Activated T-cell treated with anti-CD3 and anti-CD28 coated beads, Interleukin-2, amount 50 U/mL, for 24 hours (primary cell): ENCODE data around the gene GSC.
A peak's percentile ranks its signal among the peaks of the same experiment; 100 is the strongest.
"Not testable (repeated sequence)": the region's sequence is repeated elsewhere in the genome, so short reads cannot be mapped to it uniquely, and the experiment has no call there.

Experiments used
- DNase-seq: peaks from one replicate; pipeline ENCODE4 v3.0.0-alpha.2; 2020
- H3K27ac Mint-ChIP-seq: 2 replicates; pipeline ENCODE4 v1.8.0; 2020; ENCODE audit warnings: mild to moderate bottlenecking, mixed read lengths
- H3K27me3 Mint-ChIP-seq: 2 replicates; pipeline ENCODE4 v1.8.0; 2020; ENCODE audit warnings: mixed read lengths
- H3K36me3 Mint-ChIP-seq: 2 replicates; pipeline ENCODE4 v1.8.0; 2020; ENCODE audit warnings: low read depth, mixed read lengths
- H3K4me1 Mint-ChIP-seq: 2 replicates; pipeline ENCODE4 v1.8.0; 2020; ENCODE audit warnings: low read depth, mixed read lengths
- H3K4me3 Mint-ChIP-seq: 2 replicates; pipeline ENCODE4 v1.8.0; 2020; ENCODE audit warnings: mild to moderate bottlenecking, moderate library complexity, mixed read lengths
- H3K9me3 Mint-ChIP-seq: 2 replicates; pipeline ENCODE4 v1.8.0; 2020; ENCODE audit warnings: mixed read lengths

The GSC gene

DNA sequence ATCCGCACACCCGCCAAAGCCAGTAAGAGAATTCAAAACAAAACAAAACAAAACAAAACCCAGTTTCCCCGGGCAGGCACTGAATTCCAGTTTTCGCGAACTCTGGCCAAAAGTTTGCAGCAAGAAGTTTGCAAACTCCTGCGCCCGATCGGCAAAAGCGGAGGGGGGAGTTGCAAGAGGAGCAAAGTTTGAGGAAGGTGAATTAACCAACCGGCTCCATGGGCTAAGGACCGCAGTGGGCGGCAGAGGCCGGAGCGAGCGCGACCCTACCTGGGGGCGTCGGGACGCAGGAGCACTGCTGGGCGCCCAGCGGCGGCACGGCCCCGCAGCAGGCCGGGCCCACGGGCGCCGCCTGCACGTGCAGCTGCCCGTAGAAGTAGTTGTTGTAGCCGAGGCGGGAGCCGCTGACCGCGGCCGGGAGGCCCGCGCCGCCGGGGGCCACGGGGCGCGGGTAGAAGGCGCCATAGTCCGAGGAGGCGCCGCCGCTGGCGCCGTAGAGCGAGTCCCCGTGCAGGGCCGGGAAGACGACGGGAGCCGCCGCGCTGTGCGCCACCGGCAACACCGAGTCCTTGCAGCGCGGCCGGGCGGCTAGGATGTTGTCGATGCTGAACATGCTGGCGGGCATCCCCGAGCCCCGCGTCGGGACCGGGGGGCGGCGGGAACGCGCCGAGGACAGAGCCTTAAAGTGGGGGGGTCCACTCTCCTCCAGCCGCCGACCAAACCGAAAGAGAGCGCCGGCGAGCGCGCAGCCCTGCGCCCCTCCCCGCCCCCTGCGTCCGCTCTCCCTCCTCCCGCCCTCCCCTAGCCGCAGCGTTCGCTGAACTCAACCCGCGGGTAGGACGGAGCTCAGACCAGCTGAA, at the start of gene GSC:
GSC (minus strand) TSS at position 723 of the 860 bp plus-strand sequence; CDS start at position 625, 98 bp downstream.
- Mint-ChIP-seq H3K4me3 (peak within 1 kb of the TSS; percentile 64), H3K36me3 (no peaks in the 10 kb centered on the region), H3K27me3 (peaks cover 94% of the 10 kb centered on the region), H3K9me3 (no peaks in the 10 kb centered on the region), H3K4me1 (peaks cover 14% of the 10 kb centered on the region), H3K27ac (peak within 1 kb of the TSS; percentile 11)
- DNase-seq, result no peak

DNA sequence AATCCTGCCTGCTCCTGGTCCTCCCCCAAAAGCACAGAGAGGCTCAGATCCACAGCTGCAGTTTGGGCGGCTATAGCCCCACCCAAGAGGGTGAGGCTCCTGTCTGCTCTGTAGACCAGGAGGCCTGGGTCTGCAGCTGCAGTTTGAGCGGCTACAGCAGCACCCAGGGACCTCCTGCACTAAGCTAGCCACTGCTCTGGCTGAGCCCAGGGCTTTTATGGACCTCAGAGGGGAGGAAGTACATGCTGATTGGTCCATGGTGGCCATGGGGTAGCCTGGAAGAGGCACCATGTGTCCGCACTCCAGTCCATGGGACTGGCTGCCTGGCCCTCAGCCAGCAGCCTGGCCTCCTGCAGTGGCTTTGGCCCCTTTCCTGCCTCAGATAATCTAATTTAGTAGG, 49.6 kb upstream of the GSC start:
- Mint-ChIP-seq H3K4me1 (no peaks in the 10 kb centered on the region), H3K4me3 (no peak overlapping the region), H3K36me3 (no peaks in the 10 kb centered on the region), H3K27me3 (peaks cover 19% of the 10 kb centered on the region), H3K9me3 (peaks cover 4% of the 10 kb centered on the region), H3K27ac (no peak overlapping the region)
- no peak for DNase-seq

DNA sequence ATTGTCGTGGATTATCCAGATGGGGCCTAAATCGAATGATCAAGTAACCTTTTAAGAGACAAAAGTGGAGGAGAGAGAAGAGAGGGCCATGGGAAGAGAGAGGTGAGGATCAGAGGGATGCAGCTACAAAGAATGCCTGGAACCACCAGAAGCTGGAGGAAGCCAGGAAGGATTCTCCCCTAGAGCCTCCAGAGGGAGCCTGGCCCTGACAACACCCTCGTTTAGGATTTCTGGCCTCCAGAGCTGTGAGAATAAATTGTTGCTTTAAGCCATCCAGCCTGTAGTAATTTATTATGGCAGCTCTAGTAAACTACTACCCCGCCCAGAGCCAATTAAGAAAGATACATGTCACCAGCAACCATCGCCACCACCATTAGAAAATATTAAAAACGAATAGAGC, 46.2 kb upstream of the GSC start:
- Mint-ChIP-seq H3K9me3 (no peaks in the 10 kb centered on the region), H3K36me3 (no peaks in the 10 kb centered on the region), H3K4me1 (no peaks in the 10 kb centered on the region), H3K27ac (no peak overlapping the region), H3K4me3 (no peak overlapping the region), H3K27me3 (peaks cover 25% of the 10 kb centered on the region)
- no peak for DNase-seq

DNA sequence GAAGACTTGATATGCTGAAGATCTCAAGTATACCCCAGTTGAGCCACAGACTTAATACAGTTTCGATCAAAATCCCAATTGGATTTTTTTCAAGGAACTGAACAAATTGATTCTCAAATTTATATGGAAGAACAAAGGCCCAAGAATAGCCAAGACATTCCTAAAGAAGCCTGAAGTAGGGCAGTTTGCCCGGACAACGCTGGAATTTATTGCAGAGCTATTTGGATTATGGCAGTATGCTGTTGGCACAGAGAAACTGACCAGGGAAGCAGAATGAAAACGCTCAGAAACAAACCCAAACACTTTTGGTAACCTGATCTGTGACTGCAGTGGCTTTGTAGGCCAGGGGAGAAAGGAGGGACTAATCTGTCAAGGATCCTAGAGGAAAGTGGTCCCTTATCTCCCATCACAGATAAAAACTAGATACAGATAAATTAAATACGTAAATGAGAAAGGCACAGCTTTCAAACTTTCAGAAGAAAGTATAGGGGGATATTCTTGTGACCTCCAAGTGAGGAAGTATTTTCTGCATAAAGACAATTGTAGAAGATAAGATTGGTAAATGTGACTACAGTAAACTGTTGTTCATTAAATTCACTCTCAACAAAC, 35.9 kb upstream of the GSC start:
- no peaks in the 10 kb centered on the region for H3K4me1 Mint-ChIP-seq
- no peak overlapping the region for H3K27ac Mint-ChIP-seq
- no peak overlapping the region for H3K4me3 Mint-ChIP-seq
- peaks cover 12% of the 10 kb centered on the region for H3K27me3 Mint-ChIP-seq
- no peak for DNase-seq
- no peaks in the 10 kb centered on the region for H3K36me3 Mint-ChIP-seq
- no peaks in the 10 kb centered on the region for H3K9me3 Mint-ChIP-seq

DNA sequence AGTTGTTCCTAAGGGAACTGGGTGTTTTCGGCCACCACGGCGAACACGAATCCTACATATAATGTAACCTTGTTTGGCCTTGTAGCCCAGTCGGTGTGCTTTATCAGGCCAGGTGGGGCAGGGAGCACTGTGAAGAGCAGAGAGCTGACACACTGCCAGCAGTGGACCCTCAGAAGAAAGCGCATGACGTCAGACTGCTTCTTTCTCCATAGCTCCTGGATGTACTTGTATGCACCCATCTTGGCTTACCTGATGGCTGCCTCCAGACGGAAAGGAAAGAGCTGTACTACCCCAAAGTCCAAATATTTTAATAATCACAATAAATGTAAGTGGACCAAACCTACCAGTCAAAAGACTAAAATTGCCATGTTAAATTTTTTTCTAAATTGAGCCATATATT, 31.3 kb upstream of the GSC start:
- Mint-ChIP-seq H3K9me3 (no peaks in the 10 kb centered on the region), H3K4me1 (no peaks in the 10 kb centered on the region)

DNA sequence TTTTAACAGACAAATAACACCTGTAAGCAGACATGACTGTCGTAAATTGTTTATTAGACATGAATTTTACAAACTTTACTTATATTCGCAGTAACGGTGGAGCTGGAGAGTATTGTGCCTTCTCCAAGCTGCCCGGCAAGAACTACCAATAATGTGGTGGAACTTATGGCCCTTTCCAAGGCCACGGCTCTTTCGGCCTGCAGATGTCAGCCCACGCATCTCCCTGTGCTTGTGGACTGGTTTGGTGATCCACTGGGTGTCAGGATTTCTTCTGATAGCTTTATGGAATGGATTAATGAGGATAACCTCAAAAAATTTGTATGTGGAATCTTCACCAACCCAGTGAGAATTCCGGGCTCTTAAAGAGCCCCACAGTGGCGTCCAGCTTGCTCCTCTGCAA, 30.9 kb upstream of the GSC start:
- H3K4me1 Mint-ChIP-seq, result not testable (repeated sequence)

More for the DNA sequence above, 31.3 kb upstream of the GSC start:
- H3K27ac Mint-ChIP-seq, result no peak overlapping the region
- H3K27me3 Mint-ChIP-seq, result peaks cover 5% of the 10 kb centered on the region
- DNase-seq, result no peak
- H3K36me3 Mint-ChIP-seq, result no peaks in the 10 kb centered on the region
- H3K4me3 Mint-ChIP-seq, result no peak overlapping the region

DNA sequence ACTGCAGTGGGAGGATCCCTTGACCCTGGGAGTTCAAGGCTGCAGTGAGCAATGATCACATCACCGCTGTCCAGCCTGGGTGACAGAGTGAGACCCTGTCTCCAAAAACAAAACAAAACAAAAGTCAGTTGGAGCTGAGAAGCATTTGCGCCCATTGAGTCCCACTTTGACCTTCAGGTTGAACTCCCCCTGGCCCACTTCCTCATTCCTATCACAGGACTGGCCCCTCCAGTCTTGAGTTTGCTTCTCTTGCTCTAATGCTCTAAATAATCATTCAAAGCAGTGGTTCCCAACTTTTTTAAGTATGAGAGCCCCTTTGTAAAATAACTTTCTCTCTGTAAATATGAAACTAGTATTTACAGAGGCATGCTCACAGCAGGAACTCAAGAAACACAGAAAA, 28.0 kb upstream of the GSC start:
- Mint-ChIP-seq H3K27me3 (peaks cover 20% of the 10 kb centered on the region), H3K36me3 (no peaks in the 10 kb centered on the region), H3K9me3 (no peaks in the 10 kb centered on the region), H3K4me3 (no peak overlapping the region), H3K4me1 (no peaks in the 10 kb centered on the region), H3K27ac (no peak overlapping the region)
- DNase-seq, result no peak

More for the DNA sequence above, 30.9 kb upstream of the GSC start:
- H3K27me3 Mint-ChIP-seq, H3K4me3 Mint-ChIP-seq, DNase-seq, H3K36me3 Mint-ChIP-seq, H3K27ac Mint-ChIP-seq, H3K9me3 Mint-ChIP-seq: not testable (repeated sequence)

DNA sequence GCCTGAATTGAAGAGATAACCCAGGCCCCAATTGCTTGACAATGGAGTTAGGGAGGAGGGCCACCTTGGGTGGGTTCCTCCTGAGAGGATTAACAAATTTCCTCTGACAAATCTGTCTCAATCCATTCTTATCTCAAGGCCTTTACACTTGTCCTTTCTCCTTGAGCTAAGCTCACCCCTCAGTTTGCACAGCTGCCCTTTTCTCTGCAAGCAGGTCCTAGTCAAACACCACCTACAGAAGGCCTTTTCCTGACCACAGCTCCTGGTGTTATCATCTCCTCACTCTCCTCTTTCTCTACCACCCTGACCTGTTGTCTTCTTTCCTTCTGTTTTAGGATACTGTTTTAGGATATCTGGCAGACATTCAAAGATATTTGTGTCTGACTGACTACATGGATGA, 26.4 kb upstream of the GSC start:
- DNase-seq, result no peak
- H3K4me1 Mint-ChIP-seq, result no peaks in the 10 kb centered on the region
- no peak overlapping the region for H3K4me3 Mint-ChIP-seq
- H3K27me3 Mint-ChIP-seq, result peaks cover 24% of the 10 kb centered on the region
- no peaks in the 10 kb centered on the region for H3K9me3 Mint-ChIP-seq
- H3K27ac Mint-ChIP-seq, result no peak overlapping the region
- no peaks in the 10 kb centered on the region for H3K36me3 Mint-ChIP-seq

DNA sequence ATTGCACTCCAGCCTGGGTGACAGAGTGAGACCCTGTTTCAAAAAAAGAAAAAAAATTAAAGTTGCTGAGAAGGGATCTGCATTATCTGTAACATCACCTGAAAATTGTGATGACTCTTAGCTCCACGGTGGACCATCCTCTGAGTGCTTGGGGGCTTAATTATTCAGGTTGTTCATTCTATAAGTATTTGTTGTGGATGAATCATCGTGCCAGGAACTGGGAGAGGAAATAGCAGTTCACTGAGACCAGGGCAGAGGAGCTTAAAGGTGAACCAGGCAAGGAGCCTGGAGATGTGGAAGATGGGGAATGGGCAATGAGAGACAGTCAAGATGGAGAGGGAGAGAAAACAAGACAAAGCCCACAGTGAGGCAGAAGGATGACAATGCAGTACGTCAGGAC, 25.5 kb upstream of the GSC start:
- no peaks in the 10 kb centered on the region for H3K4me1 Mint-ChIP-seq
- no peaks in the 10 kb centered on the region for H3K36me3 Mint-ChIP-seq
- H3K9me3 Mint-ChIP-seq, result no peaks in the 10 kb centered on the region
- no peak overlapping the region for H3K27ac Mint-ChIP-seq
- H3K4me3 Mint-ChIP-seq, result no peak overlapping the region
- H3K27me3 Mint-ChIP-seq, result peaks cover 29% of the 10 kb centered on the region
- no peak for DNase-seq

DNA sequence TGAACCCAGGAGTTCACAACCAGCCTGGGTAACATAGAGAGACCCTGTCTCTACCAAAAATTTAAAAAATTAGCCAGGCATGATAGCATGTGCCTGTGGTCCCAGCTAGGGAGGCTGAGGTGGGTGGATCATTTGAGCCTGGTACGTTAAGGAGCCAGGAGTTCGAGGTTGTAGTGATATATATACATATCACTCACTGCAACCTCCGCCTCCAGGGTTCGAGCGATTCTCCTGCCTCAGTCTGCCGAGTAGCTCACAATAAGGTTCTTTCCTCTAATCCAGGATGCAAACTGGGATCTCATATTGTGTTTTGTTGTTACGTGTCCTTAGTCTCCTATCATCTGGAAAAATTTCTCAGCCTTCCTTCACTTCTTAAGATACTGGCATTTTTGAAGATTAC, 24.0 kb upstream of the GSC start:
- no peak for DNase-seq
- Mint-ChIP-seq H3K4me3 (no peak overlapping the region), H3K27me3 (peaks cover 32% of the 10 kb centered on the region), H3K9me3 (no peaks in the 10 kb centered on the region), H3K27ac (no peak overlapping the region), H3K4me1 (no peaks in the 10 kb centered on the region), H3K36me3 (no peaks in the 10 kb centered on the region)

DNA sequence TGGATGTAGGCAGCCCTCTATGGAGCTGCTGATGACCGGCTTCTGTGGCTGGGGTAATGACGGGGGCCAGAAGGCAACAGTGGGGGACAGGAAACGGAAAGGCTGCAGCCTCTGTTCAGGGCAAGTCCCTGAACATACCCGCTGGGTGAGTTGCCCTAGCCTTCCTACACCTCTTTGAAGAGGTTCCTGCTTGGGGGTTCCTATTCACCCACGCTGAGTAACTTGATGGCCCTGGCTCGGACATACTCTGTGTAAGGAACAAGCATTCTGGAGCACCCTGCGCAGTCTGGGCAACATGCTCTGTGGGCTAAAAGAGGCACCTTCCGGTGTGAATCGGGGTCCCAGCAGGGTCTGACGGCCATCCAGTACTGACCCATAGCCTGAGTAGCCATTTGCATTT, 17.7 kb upstream of the GSC start:
- Mint-ChIP-seq H3K27ac (peak overlapping the region; percentile 34), H3K4me1 (no peaks in the 10 kb centered on the region), H3K9me3 (no peaks in the 10 kb centered on the region), H3K36me3 (no peaks in the 10 kb centered on the region), H3K27me3 (peaks cover 21% of the 10 kb centered on the region), H3K4me3 (no peak overlapping the region)
- no peak for DNase-seq

DNA sequence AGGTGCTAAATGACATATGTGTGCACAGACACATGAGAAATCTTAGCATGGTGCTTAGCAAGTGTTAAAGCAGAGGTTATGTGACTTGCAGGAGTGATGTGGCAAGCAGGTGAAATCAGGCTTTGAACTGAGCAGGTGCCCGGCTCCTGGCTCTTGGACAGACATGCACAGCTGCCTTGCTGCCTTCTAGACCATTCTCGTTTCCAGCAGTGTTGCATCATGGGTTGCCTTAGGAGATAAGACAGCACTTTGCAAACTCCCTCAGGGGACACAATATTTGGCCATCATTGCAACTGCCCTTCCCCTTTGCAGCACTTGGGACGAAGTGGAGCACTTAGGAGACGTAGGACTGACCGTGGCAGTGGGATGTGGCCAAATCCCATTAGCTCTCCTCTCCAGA, 17.2 kb upstream of the GSC start:
- H3K9me3 Mint-ChIP-seq, result no peaks in the 10 kb centered on the region
- H3K4me1 Mint-ChIP-seq, result no peaks in the 10 kb centered on the region
- no peak for DNase-seq
- no peak overlapping the region for H3K4me3 Mint-ChIP-seq
- peaks cover 22% of the 10 kb centered on the region for H3K27me3 Mint-ChIP-seq
- no peaks in the 10 kb centered on the region for H3K36me3 Mint-ChIP-seq
- no peak overlapping the region for H3K27ac Mint-ChIP-seq

DNA sequence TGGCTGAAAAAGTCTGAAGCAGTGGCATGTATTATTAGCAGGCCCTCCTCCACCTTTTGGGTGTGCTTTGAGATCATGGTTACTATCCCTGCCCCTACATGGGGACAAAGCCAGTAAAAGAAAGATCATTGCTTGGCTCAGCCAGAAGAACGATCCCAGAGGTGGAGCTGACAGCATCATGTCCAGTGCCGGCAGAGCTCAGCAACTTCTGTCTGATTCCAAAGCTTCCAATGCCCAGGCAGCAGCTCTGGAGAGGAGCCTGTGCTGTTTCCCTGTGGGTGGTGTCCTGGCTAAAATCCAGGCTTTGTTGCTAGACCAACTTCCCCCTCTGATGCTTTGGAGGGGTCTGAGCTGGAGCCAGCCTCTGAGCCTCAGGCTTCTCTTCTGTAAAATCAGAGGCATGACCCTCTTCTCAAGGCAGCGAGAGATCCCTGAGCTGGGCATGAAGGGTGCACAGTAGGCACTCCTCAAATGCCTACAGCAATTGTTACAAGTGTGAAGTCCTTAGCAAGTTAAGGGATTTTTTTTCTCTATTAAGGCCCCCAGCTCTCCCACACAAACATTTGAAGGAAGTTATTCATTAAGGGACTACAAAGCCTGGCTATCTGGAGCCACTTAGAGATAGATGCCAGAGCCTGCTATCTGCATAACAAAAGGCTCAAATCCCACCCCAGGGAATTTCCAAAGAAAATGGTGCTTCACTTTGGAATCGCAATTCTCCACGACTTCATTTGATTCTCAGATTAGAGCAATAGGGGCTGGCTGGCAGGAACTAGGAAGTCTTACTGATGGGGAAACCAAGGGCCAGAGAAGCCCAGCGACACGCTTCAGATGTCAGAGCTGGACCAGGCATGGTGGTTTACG, 10.9 kb upstream of the GSC start:
- DNase-seq, result no peak
- H3K9me3 Mint-ChIP-seq, result no peaks in the 10 kb centered on the region
- peaks cover 3% of the 10 kb centered on the region for H3K4me1 Mint-ChIP-seq
- no peak overlapping the region for H3K27ac Mint-ChIP-seq
- no peaks in the 10 kb centered on the region for H3K36me3 Mint-ChIP-seq
- no peak overlapping the region for H3K4me3 Mint-ChIP-seq
- peaks cover 56% of the 10 kb centered on the region for H3K27me3 Mint-ChIP-seq

DNA sequence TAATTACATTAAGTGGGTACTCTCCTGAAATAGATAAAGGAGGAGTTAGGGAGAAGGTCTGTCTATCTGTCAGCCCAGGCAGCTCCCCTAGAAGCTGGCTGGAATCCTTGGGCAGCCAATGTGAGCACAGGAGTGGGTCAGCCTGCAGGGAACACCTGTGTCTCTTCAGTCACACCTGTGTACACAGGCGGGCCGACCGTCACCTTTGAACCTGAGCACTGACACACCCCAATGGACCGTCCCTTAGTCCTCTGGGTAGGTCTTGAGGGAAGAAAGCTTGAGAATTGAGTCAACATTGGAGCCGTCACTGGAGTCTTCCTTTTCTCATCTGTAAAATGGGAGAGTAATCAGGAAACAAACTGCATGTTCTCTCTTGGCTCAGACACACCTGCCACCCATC, 9.8 kb upstream of the GSC start:
- no peaks in the 10 kb centered on the region for H3K9me3 Mint-ChIP-seq
- DNase-seq, result no peak
- no peaks in the 10 kb centered on the region for H3K36me3 Mint-ChIP-seq
- peaks cover 67% of the 10 kb centered on the region for H3K27me3 Mint-ChIP-seq
- peaks cover 8% of the 10 kb centered on the region for H3K4me1 Mint-ChIP-seq
- H3K27ac Mint-ChIP-seq, result no peak overlapping the region
- no peak overlapping the region for H3K4me3 Mint-ChIP-seq

DNA sequence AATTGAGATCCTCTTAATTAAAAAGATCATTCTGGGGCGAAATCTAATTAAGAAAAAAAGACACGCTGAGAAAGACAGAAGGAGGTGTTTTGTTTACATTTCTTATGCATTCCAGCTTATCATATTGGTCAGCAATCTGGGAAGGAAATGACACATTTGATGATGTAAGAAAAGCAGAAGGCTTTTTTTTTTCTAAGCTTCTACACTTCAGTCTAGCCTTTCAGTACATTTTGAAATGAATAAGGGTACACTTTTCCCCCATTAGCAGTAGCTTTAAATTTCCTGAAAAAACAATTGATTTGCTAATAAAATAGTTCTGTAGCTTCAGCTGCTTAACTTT, 5.9 kb upstream of the GSC start:
- Mint-ChIP-seq H3K27ac (no peak overlapping the region), H3K4me3 (no peak overlapping the region), H3K4me1 (peaks cover 8% of the 10 kb centered on the region), H3K27me3 (peaks cover 97% of the 10 kb centered on the region), H3K9me3 (no peaks in the 10 kb centered on the region), H3K36me3 (no peaks in the 10 kb centered on the region)
- DNase-seq, result no peak
